Suppressor macrophage (primary cell): ENCODE measurements around the gene RAI2.

Experiments
- DNase-seq, 4 experiments: peaks; one replicate each; pipeline ENCODE4 v3.0.0-alpha.2; 2020 to 2022

The RAI2 gene

DNA sequence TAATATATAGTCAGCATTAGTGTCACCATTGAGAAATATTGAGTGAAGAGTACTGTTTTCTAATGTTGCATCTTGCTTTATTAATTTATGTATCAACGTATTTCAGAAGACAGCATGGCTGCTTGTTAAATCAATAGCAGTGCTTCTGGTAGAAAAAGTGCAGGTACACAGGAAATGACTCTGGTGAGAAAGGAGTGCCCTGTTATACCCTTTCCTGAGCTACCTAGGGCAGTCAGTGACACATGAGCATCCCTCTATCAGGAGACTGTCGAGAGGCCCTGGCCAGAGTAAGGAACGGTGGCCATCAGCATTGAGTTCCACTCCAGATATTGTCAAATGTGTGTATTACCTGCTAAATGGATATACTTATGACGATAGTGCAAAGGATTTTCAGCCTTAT is 81.7 kb downstream of the RAI2 start:
- no peak for DNase-seq

DNA sequence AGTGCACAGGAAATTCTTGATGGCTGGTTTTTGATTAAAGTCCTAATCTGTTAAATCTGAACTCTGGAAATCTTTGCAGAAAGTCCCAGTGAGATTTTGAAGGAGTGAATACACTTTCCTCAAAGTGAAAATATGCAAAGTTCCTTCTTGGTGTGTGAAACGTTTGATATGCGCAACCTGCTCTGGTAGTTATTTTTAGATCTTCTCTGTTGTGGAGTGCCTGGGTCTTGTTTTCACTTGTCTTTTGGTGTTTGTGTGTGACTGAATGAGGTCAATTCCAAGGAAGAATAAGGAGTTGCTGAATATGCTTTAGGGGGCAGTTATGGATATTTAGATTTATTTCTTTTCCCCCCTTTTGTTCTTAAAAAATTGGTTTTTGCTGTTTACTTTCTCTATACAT is 82.1 kb downstream of the RAI2 start:
- no peak for DNase-seq

DNA sequence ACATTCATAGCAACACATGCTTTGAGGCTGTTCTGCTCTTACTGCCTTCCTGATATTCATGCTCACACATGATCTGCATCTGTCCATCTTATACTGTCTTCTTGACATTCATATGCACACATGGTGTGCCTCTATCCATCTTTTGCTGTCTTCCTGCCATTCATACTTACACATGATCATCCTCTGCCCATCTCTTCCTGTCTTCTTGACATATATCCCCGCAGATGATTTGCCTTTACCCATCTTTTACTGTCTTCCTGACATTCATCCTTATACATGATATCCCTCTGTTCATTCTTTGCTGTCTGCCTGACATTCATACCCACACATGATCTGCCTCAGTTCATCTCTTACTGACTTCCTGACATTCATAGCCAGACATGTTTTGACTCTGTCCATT is 87.0 kb downstream of the RAI2 start:
- no peak for DNase-seq

DNA sequence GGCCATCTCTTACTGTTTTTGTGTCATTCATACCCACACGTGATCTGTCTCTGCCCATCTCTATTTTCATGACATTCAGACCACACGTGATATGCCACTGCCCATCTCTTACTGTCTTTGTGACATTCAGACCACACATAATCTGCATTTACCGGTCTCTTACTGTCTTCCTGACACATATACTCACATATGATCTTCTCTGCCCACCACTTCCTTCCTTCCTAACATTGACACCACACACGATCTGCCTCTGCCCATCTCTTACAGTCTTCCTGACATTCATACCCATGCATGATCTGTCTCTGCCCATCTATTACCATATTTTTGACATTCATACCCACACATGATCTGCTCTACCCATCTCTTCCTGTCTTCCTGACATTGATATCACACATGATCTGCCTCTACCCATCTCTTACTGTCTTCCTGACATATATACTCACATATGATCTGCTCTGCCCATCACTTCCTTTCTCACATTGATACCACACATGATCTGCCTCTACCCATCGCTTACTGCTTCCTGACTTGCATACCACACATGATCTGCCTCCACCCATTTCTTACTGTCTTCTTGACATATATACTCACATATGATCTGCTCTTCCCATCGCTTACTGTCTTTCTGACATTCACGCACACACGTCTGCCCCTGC is 87.7 kb downstream of the RAI2 start:
- DNase-seq: no peak

DNA sequence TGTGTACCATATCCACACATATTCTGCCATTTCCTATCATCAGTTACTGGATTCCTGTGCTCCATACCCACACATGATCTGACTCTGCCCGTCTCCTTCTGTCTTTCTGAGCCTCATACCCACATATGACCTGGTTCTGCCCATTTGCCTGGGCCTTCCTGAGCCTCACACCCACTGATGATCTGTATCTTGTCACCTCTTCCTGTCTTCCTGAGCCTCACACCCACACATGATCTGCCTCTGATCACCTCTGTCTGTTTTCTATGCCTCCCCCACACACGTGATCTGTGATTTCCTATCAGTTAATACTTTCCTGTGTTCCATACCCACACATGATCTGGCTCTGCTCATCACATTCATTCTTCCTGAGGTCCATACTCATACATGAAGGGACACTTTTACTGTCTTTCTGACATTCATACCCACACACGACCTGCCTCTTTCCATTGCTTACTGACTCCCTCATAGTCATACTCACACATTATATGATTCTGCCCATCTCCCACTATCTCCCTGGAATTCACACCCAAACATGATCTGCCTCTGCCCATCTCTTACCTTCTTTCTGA is 91.3 kb downstream of the RAI2 start:
- DNase-seq: no peak

DNA sequence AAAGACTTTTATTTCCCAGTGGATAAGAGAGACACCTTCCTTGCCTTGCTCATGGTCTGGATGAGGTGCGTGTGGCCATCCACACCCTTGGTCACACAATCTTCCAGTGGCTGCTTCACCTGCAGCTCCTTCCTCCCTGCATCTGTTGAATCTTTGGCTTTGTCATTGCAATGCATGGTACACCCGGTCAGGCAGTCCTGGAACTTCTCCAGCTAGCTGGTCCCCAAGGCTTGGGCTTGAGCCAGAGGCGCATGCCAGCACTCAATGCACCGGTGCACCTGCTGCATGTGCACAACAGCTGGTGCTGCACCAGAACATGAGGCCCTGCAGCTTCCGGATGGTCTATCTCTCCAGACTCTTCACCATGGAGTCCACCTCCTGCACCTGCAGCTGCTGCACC is 92.1 kb downstream of the RAI2 start:
- DNase-seq: no peak

DNA sequence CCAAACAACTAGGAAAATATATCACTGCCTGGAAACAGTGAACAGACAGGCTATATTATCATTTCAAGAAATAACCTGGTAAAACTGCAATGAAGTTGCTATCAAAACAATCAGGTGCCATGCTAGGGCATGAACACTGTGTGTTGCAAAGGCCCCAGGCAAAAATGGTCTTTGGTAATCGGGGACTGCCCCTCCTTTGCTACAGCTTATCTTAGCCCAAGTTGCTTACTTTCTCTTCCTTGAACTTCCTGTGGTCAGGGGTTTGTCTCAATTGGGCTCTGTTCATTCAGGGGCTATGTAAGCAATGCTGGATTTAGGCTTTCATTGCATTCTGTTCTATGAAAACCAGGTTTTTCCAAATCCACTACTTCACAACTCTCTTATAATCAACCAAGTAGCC is 93.4 kb downstream of the RAI2 start:
- DNase-seq: no peak

DNA sequence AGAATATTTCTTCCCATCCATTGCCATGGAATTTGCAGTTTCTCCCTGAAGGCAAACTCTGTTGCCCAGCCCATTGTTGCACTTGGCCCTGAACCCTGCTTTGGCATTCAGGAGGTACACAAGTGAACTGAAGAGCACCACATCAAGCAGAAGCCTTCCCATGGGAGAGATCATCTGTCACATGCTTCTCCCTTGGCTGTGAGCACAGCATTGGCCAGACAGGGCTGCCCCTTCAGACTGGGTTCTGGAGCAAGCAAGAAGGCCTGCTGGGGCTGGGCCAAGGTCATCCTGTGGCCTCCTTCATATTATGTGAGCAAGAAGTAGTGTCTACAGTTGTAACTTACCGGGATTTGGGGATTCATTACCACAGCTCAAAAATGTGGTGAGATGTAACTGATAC is 101.1 kb downstream of the RAI2 start:
- no peak for DNase-seq

DNA sequence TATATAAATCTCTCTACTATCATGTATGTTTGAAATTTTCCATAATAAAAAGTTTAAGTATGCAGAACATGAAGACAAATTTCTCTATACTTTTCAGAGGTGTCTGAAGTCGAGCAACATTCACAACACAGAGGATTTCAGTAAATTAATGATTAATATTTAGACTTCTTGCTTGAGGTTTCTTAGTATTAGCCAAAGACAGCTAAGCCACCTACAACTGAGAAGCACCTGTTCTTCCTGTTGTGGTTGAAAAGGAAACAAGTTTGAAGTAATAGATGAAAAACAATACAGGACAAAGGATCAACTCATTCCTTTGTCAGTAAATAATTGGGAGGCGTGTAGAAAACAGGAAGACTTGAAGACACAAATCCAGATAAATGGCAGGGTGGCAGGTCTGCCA is 102.7 kb downstream of the RAI2 start:
- no peak for DNase-seq

DNA sequence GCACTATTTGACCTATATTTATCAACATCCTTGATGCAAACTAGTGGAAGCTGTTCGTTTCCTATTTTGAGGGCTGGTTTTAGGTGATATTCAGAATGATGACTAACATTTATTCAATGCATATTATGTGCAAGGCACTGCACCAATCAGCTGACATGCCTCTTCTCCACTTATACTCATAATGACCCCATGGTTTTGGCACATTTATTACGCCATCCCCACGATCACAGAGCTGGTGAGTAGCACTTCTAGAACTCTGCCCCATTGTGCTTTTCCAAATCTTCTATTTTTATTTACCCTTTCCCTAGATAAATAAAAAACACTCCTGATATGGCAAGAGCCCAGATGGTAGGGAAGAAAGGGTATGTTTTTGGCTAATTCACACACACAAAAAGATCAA is 110.7 kb downstream of the RAI2 start:
- DNase-seq: peak in 1 of 4 experiments; percentile 10
